Caco-2 (cell line): ENCODE measurements around the gene ARHGEF7. TPM values are rescaled to one million over a fixed set of nuclear protein-coding genes. Genes with fewer than 3 reads are reported as not detected.

Source experiments
- BruUV-seq: library from RNA; stranded (reverse); fragments of 400-500 nt; replicated peaks from 2 replicates; lab custom pipeline; 2021; lab: Mats Ljungman, UMichigan
- CTCF ChIA-PET: fragments of 300-600 bp; sonication (Branson Sonifier 250); formaldehyde crosslinking; loops from one replicate; lab custom pipeline; 2022; ENCODE audit warnings: antibody characterized with exemption; lab: Charles Lee
- POLR2A ChIA-PET: fragments of 300-600 bp; sonication (Branson Sonifier 250); formaldehyde crosslinking; loops from one replicate; lab custom pipeline; 2022; ENCODE audit warnings: antibody characterized with exemption; lab: Charles Lee
- DNase-seq, 2 experiments: peaks; one replicate each; pipeline versions ENCODE4 v3.0.0 to v3.0.0-alpha.2; 2020 to 2022
- H3K27me3 ChIP-seq: replicated peaks from 2 replicates; pipeline ENCODE4 v1.6.0; 2011; ENCODE audit warnings: low read length; ENCODE audit not compliant: control insufficient read depth, insufficient read depth
- H3K36me3 ChIP-seq: 2 replicates; pipeline ENCODE4 v1.5.1; 2011; ENCODE audit warnings: low read length; ENCODE audit not compliant: control insufficient read depth, insufficient read depth
- H3K4me1 ChIP-seq: fragments of 250-450 bp; sonication (Bioruptor Pico); 2 replicates; pipeline ENCODE4 v1.5.1; 2020; ENCODE audit warnings: mild to moderate bottlenecking
- H3K4me3 ChIP-seq: 2 replicates; pipeline ENCODE4 v1.5.1; 2011; ENCODE audit warnings: low read depth, mild to moderate bottlenecking, control low read depth, low read length
- H3K9me3 ChIP-seq: fragments of 250-450 bp; sonication (Bioruptor Pico); 2 replicates; pipeline ENCODE4 v1.5.1; 2020; ENCODE audit warnings: mild to moderate bottlenecking, moderate library complexity
- H3K27ac Mint-ChIP-seq: one replicate; pipeline ENCODE4 v1.8.0; 2022; ENCODE audit warnings: mixed read lengths; ENCODE audit not compliant: unreplicated experiment
- H3K27me3 Mint-ChIP-seq: one replicate; pipeline ENCODE4 v1.8.0; 2022; ENCODE audit warnings: mixed read lengths; ENCODE audit not compliant: insufficient read depth, unreplicated experiment
- H3K36me3 Mint-ChIP-seq: one replicate; pipeline ENCODE4 v1.8.0; 2022; ENCODE audit warnings: mild to moderate bottlenecking, mixed read lengths; ENCODE audit not compliant: insufficient read depth, unreplicated experiment
- H3K4me1 Mint-ChIP-seq: one replicate; pipeline ENCODE4 v1.8.0; 2022; ENCODE audit warnings: low read depth, mixed read lengths; ENCODE audit not compliant: unreplicated experiment
- H3K4me3 Mint-ChIP-seq: one replicate; pipeline ENCODE4 v1.8.0; 2022; ENCODE audit warnings: mild to moderate bottlenecking, moderate library complexity, mixed read lengths; ENCODE audit not compliant: unreplicated experiment
- H3K9me3 Mint-ChIP-seq: one replicate; pipeline ENCODE4 v1.8.0; 2022; ENCODE audit warnings: mixed read lengths; ENCODE audit not compliant: unreplicated experiment
- intact Hi-C: fragments of 100-400 bp; cut with micrococcal nuclease; formaldehyde crosslinking; loops from one replicate; pipeline ENCODE4 v1.10.0; 2022; ENCODE audit not compliant: unreplicated experiment
- total RNA-seq: library from RNA; stranded (reverse); gene quantifications from 2 replicates; pipeline ENCODE4 v1.2.3, GENCODE V29; 2022
- TF ChIP-seq, protein P1 (sequence below), 2 experiments: fragments of 200-600 bp in 1 of 2; IDR thresholded peaks; 1 replicate in 1 of 2; 2 replicates in 1 of 2; pipeline versions ENCODE4 v1.5.1 to v1.8.0; 2011 to 2022; ENCODE audit warnings: antibody characterized with exemption in 1 of 2, control low read depth in 1 of 2, inconsistent platforms in 1 of 2, low read depth in 1 of 2, low read length in 1 of 2, mild to moderate bottlenecking in 1 of 2, moderate library complexity in 1 of 2; ENCODE audit not compliant: insufficient read depth in 1 of 2, severe bottlenecking in 1 of 2, unreplicated experiment in 1 of 2

The ARHGEF7 gene
- total RNA-seq, 1 experiment from 2014 or later: 60.5 TPM

DNA sequence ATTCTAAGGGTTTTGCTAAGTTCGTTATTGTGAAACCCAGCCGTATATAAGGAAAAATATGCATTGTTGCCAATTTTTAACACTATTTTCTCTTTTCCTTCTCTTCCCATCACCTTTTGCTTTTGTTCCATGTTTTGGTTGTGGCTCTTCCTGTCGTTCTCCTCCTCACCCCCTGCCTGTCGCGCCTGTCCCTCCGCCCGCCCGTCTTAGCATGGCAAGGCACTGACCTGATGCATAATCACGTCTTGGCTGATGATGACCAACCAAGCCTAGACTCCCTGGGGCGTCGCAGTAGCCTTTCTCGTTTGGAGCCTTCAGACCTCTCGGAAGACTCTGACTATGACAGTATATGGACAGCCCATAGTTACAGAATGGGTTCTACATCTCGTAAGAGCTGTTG is 176.8 kb downstream of the ARHGEF7 start:
- TF ChIP-seq, protein P1, sequence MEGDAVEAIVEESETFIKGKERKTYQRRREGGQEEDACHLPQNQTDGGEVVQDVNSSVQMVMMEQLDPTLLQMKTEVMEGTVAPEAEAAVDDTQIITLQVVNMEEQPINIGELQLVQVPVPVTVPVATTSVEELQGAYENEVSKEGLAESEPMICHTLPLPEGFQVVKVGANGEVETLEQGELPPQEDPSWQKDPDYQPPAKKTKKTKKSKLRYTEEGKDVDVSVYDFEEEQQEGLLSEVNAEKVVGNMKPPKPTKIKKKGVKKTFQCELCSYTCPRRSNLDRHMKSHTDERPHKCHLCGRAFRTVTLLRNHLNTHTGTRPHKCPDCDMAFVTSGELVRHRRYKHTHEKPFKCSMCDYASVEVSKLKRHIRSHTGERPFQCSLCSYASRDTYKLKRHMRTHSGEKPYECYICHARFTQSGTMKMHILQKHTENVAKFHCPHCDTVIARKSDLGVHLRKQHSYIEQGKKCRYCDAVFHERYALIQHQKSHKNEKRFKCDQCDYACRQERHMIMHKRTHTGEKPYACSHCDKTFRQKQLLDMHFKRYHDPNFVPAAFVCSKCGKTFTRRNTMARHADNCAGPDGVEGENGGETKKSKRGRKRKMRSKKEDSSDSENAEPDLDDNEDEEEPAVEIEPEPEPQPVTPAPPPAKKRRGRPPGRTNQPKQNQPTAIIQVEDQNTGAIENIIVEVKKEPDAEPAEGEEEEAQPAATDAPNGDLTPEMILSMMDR (IDR thresholded peaks at IDR 0.05; ENCODE audit: insufficient read depth in 1 of 2, low read depth in 1 of 2, low read length in 1 of 2, severe bottlenecking in 1 of 2, unreplicated experiment in 1 of 2): no peak
- H3K27ac Mint-ChIP-seq: no peak overlapping the region

DNA sequence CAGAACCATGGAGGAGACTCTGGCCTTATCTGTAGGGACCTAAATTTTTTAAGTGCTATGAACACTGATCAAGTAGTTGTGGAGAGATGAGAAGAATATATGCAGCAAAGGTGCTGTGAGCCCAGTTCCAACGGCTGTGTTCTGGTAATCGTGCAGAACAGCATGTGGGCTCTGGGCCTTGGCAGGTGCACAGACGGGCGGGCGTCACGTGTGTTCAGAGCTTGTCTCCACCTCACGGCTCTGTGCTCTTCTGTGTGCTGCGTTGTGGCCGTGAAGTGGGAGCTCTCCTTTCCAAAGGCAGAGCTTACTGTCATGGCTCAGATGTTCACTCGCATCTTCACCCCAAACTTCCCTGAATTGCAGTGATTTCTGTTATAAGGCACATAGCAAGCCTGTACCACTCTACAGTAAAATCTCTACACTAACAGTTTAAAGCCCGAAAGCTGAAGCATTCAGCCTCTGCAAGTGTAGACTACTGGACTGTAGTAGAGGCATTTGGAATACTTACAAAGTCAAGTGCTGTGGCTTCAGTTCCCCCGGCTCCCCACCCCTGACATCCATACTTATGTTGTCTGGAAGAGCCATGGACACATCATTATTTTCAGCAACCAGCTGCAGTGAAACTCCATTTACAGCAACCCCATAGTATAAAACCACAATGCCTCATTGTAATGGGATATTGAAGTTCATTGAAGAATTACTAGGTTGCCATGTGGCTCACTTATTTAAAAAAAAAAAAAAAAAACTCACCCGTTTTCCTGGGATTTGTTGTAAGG is 177.8 kb downstream of the ARHGEF7 start:
- Histone ChIP-seq H3K9me3 (no peaks in the 10 kb centered on the region), H3K4me3 (no peak overlapping the region), H3K4me1 (no peaks in the 10 kb centered on the region), H3K36me3 (peaks cover 4% of the 10 kb centered on the region), H3K27me3 (no peaks in the 10 kb centered on the region)
- no peaks in the 10 kb centered on the region for H3K27me3 Mint-ChIP-seq
- no peak overlapping the region for H3K27ac Mint-ChIP-seq
- peaks cover 29% of the 10 kb centered on the region for H3K36me3 Mint-ChIP-seq
- H3K4me1 Mint-ChIP-seq: no peaks in the 10 kb centered on the region
- ChIA-PET CTCF (no interaction called here), POLR2A (no interaction called here)
- DNase-seq: no peak
- TF ChIP-seq, protein P1 (IDR thresholded peaks at IDR 0.05; ENCODE audit: insufficient read depth in 1 of 2, low read depth in 1 of 2, low read length in 1 of 2, severe bottlenecking in 1 of 2, unreplicated experiment in 1 of 2): no peak
- H3K9me3 Mint-ChIP-seq: no peaks in the 10 kb centered on the region
- no TSS peak for BruUV-seq
- H3K4me3 Mint-ChIP-seq: no peak overlapping the region
- intact Hi-C loops: no loop called here

More for the DNA sequence above, 176.8 kb downstream of the ARHGEF7 start:
- peaks cover 4% of the 10 kb centered on the region for H3K36me3 ChIP-seq
- Mint-ChIP-seq H3K4me3 (no peak overlapping the region), H3K36me3 (peaks cover 37% of the 10 kb centered on the region), H3K9me3 (no peaks in the 10 kb centered on the region), H3K4me1 (no peaks in the 10 kb centered on the region), H3K27me3 (no peaks in the 10 kb centered on the region)
- BruUV-seq: no TSS peak
- H3K9me3 ChIP-seq: no peaks in the 10 kb centered on the region
- intact Hi-C loops: no loop called here
- no peak for DNase-seq
- CTCF ChIA-PET: no interaction called here
- POLR2A ChIA-PET: no interaction called here
- no peak overlapping the region for H3K4me3 ChIP-seq
- H3K27me3 ChIP-seq: no peaks in the 10 kb centered on the region
- no peaks in the 10 kb centered on the region for H3K4me1 ChIP-seq

DNA sequence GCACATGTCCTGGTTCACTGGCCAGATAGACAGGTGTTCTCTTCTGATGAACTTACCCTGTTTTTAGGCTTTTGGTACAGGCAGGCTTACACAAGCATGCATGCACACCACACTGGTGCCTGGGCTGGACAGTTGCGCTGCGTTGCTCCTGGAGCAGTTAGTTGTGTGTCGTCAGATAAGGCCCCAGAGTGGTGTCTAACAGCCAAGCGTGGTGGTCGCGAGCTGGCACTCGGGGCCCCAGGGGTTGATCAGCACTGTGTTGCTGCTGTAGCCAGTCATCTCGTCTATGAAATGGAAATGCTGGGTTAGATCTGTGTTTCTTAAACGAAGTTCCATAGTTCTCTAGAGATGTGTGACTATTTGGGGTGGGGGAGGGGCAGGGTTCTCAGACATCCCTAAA is 180.8 kb downstream of the ARHGEF7 start:
- no peaks in the 10 kb centered on the region for H3K4me1 Mint-ChIP-seq
- H3K4me3 ChIP-seq: no peak overlapping the region
- H3K27me3 ChIP-seq: no peaks in the 10 kb centered on the region
- no TSS peak for BruUV-seq
- no peak overlapping the region for H3K27ac Mint-ChIP-seq
- intact Hi-C loops: no loop called here
- peaks cover 40% of the 10 kb centered on the region for H3K36me3 Mint-ChIP-seq
- DNase-seq: no peak
- POLR2A ChIA-PET: no interaction called here
- no peak overlapping the region for H3K4me3 Mint-ChIP-seq
- no peaks in the 10 kb centered on the region for H3K9me3 ChIP-seq
- H3K36me3 ChIP-seq: peaks cover 4% of the 10 kb centered on the region
- TF ChIP-seq, protein P1 (IDR thresholded peaks at IDR 0.05; ENCODE audit: insufficient read depth in 1 of 2, low read depth in 1 of 2, low read length in 1 of 2, severe bottlenecking in 1 of 2, unreplicated experiment in 1 of 2): no peak
- no peaks in the 10 kb centered on the region for H3K9me3 Mint-ChIP-seq
- CTCF ChIA-PET: no interaction called here
- H3K4me1 ChIP-seq: no peaks in the 10 kb centered on the region
- H3K27me3 Mint-ChIP-seq: no peaks in the 10 kb centered on the region
